ENCODE measurements around the gene GAB1. TPM values are rescaled to one million over a fixed set of nuclear protein-coding genes. Genes with fewer than 3 reads are reported as not detected.

The GAB1 gene
- total and polyA plus RNA-seq, 4 donors = 2.4 to 31.3 (median 6.9) TPM

GRCh38 chr4:143313521-143313920 lies 23.2 kb upstream of the GAB1 start:
- Histone ChIP-seq H3K4me3 (ENCODE audit: low read depth in 1 of 3, low read length in 3 of 3) (no peak overlapping the region), H3K9ac (ENCODE audit: low read depth in 1 of 2, low read length in 2 of 2) (no peak overlapping the region), H3K9me3 (ENCODE audit: control insufficient read depth in 4 of 4, low read length in 3 of 4) (no peaks in the 10 kb centered on the region), H3K27me3 (ENCODE audit: control insufficient read depth in 4 of 4, insufficient read depth in 4 of 4, low read length in 3 of 4) (no peaks in the 10 kb centered on the region), H3K36me3 (ENCODE audit: control insufficient read depth in 4 of 4, insufficient read depth in 3 of 4, low read depth in 1 of 4, low read length in 3 of 4) (no peaks in the 10 kb centered on the region), H3K4me1 (ENCODE audit: control insufficient read depth in 4 of 4, insufficient read depth in 4 of 4, low read length in 3 of 4) (no peaks in the 10 kb centered on the region), H3K27ac (ENCODE audit: low read depth in 1 of 2, low read length in 2 of 2) (no peak overlapping the region)
- 91% methylated on average over 1 of the region's 1 CpG for WGBS
- TF ChIP-seq ATF3 (IDR thresholded peaks at IDR 0.05) (no peak), HNF4A (conservative IDR thresholded peaks at IDR 0.05) (no peak), JUND (IDR thresholded peaks at IDR 0.05) (no peak)
- DNase-seq (ENCODE audit: low spot score) = no peak

- Histone ChIP-seq H3K36me3 (ENCODE audit: control insufficient read depth in 4 of 4, insufficient read depth in 3 of 4, low read depth in 1 of 4, low read length in 3 of 4) (no peaks in the 10 kb centered on the region), H3K9me3 (ENCODE audit: control insufficient read depth in 4 of 4, low read length in 3 of 4) (no peaks in the 10 kb centered on the region), H3K27ac (ENCODE audit: low read depth in 1 of 2, low read length in 2 of 2) (no peak overlapping the region), H3K4me1 (ENCODE audit: control insufficient read depth in 4 of 4, insufficient read depth in 4 of 4, low read length in 3 of 4) (no peaks in the 10 kb centered on the region), H3K9ac (ENCODE audit: low read depth in 1 of 2, low read length in 2 of 2) (no peak overlapping the region), H3K4me3 (ENCODE audit: low read depth in 1 of 3, low read length in 3 of 3) (no peak overlapping the region), H3K27me3 (ENCODE audit: control insufficient read depth in 4 of 4, insufficient read depth in 4 of 4, low read length in 3 of 4) (no peaks in the 10 kb centered on the region)
- TF ChIP-seq MAX (IDR thresholded peaks at IDR 0.05) (no peak), RXRA (IDR thresholded peaks at IDR 0.05) (no peak), CTCF (IDR thresholded peaks at IDR 0.05; ENCODE audit: low read depth, low read length, missing input control) (no peak), SP1 (IDR thresholded peaks at IDR 0.05) (no peak), GABPA (IDR thresholded peaks at IDR 0.05 in 1 of 2, conservative IDR thresholded peaks at IDR 0.05 in 1 of 2) (no peak), ATF3 (IDR thresholded peaks at IDR 0.05) (no peak), HNF4A (conservative IDR thresholded peaks at IDR 0.05) (no peak), REST (IDR thresholded peaks at IDR 0.05) (no peak), JUND (IDR thresholded peaks at IDR 0.05) (no peak), EGR1 (IDR thresholded peaks at IDR 0.05; ENCODE audit: low read depth in 2 of 2) (no peak), ZBTB33 (IDR thresholded peaks at IDR 0.05) (no peak), FOXA2 (IDR thresholded peaks at IDR 0.05) (no peak), TAF1 (conservative IDR thresholded peaks at IDR 0.05) (no peak), RAD21 (IDR thresholded peaks at IDR 0.05) (no peak), FOXA1 (IDR thresholded peaks at IDR 0.05) (no peak), HNF4G (IDR thresholded peaks at IDR 0.05) (no peak)
- DNase-seq (ENCODE audit: low spot score) = no peak
These were observed 22.7 kb upstream of the GAB1 start for GRCh38 chr4:143313996-143314395.

Measured in liver (tissue), 9 donors.